HEK293 (cell line): ENCODE data around the gene CDC14A.

Experiments used
- CTCF ChIA-PET: fragments of 350-600 bp; formaldehyde crosslinking; extraction: SDS; loops from one replicate; lab custom pipeline; 2021; ENCODE audit warnings: antibody characterized with exemption; lab: Yijun Ruan, JAX
- POLR2A ChIA-PET: fragments of 300-600 bp; formaldehyde crosslinking; extraction: SDS; loops from one replicate; lab custom pipeline; 2020; ENCODE audit warnings: antibody characterized with exemption, inconsistent platforms; lab: Yijun Ruan, JAX
- H3K27ac ChIP-seq: fragments of 200-500 bp; sonication (Bioruptor generic); 2 replicates; pipeline ENCODE4 v1.5.1; 2014; ENCODE audit warnings: low read depth, low read length, control low read depth, inconsistent platforms; ENCODE audit errors: extremely low read depth
- H3K36me3 ChIP-seq, 2 experiments: fragments of 200-500 bp in 1 of 2; sonication (Bioruptor generic) in 1 of 2; 1 replicate in 1 of 2; 2 replicates in 1 of 2; pipeline ENCODE4 v1.5.1; 2014 to 2017; ENCODE audit warnings: inconsistent platforms in 2 of 2, low read length in 2 of 2; ENCODE audit not compliant: control insufficient read depth in 2 of 2, insufficient read depth in 1 of 2
- H3K4me1 ChIP-seq: fragments of 200-500 bp; sonication (Bioruptor generic); 2 replicates; pipeline ENCODE4 v1.5.1; 2014; ENCODE audit warnings: mild to moderate bottlenecking, low read length, inconsistent platforms; ENCODE audit not compliant: control insufficient read depth, insufficient read depth
- H3K4me3 ChIP-seq: 2 replicates; pipeline ENCODE4 v1.5.1; 2011; ENCODE audit warnings: low read depth, mild to moderate bottlenecking, control low read depth, low read length, moderate library complexity
- H3K9me3 ChIP-seq: fragments of 200-500 bp; sonication (Bioruptor generic); 2 replicates; pipeline ENCODE4 v1.5.1; 2014; ENCODE audit warnings: low read depth, low read length, inconsistent platforms; ENCODE audit not compliant: control insufficient read depth, insufficient read depth
- ELK4 ChIP-seq: IDR thresholded peaks from 2 replicates; pipeline ENCODE4 v1.6.1; 2011; ENCODE audit warnings: mild to moderate bottlenecking, low read depth, low read length, borderline replicate concordance
- REPIN1 ChIP-seq: fragments of 450-650 bp; formaldehyde crosslinking; IDR thresholded peaks from 2 replicates; pipeline ENCODE4 v1.5.1; 2017; ENCODE audit warnings: missing biosample characterization, missing genetic modification characterization, low read depth
- SETDB1 ChIP-seq: IDR thresholded peaks from one replicate; pipeline ENCODE4 v1.6.1; 2017; ENCODE audit warnings: mild to moderate bottlenecking, low read length, moderate library complexity, mixed read lengths; ENCODE audit not compliant: insufficient read length
- TRIM28 ChIP-seq: IDR thresholded peaks from 2 replicates; pipeline ENCODE4 v1.6.1; 2011; ENCODE audit warnings: low read length, control low read depth, borderline replicate concordance
- ZBTB11 ChIP-seq: fragments of 450-650 bp; formaldehyde crosslinking; conservative IDR thresholded peaks from 2 replicates; pipeline ENCODE4 v1.5.1; 2016; ENCODE audit warnings: low read depth, missing biosample characterization, missing genetic modification characterization
- ZNF132 ChIP-seq: fragments of 450-650 bp; formaldehyde crosslinking; IDR thresholded peaks from 2 replicates; pipeline ENCODE4 v1.5.1; 2017; ENCODE audit warnings: missing biosample characterization, missing genetic modification characterization, borderline replicate concordance
- ZNF133 ChIP-seq: fragments of 450-650 bp; formaldehyde crosslinking; IDR thresholded peaks from 2 replicates; pipeline ENCODE4 v1.5.1; 2016; ENCODE audit warnings: missing biosample characterization, missing genetic modification characterization
- ZNF19 ChIP-seq: fragments of 450-650 bp; formaldehyde crosslinking; IDR thresholded peaks from 2 replicates; pipeline ENCODE4; 2016; ENCODE audit warnings: missing biosample characterization, missing genetic modification characterization, low read depth
- ZNF2 ChIP-seq: fragments of 450-650 bp; formaldehyde crosslinking; IDR thresholded peaks from 2 replicates; pipeline ENCODE4 v1.5.1; 2016; ENCODE audit warnings: missing biosample characterization, missing genetic modification characterization
- ZNF211 ChIP-seq: fragments of 450-650 bp; formaldehyde crosslinking; IDR thresholded peaks from 2 replicates; pipeline ENCODE4 v1.5.1; 2016; ENCODE audit warnings: low read depth, missing biosample characterization, missing genetic modification characterization
- ZNF23 ChIP-seq: fragments of 450-650 bp; formaldehyde crosslinking; IDR thresholded peaks from 2 replicates; pipeline ENCODE4 v1.5.1; 2016; ENCODE audit warnings: missing biosample characterization, missing genetic modification characterization, borderline replicate concordance
- ZNF248 ChIP-seq: fragments of 450-650 bp; formaldehyde crosslinking; IDR thresholded peaks from 2 replicates; pipeline ENCODE4 v1.5.1; 2017; ENCODE audit warnings: missing biosample characterization, missing genetic modification characterization
- ZNF311 ChIP-seq: fragments of 450-650 bp; formaldehyde crosslinking; IDR thresholded peaks from 2 replicates; pipeline ENCODE4 v1.5.1; 2017; ENCODE audit warnings: missing biosample characterization, missing genetic modification characterization, borderline replicate concordance
- ZNF324 ChIP-seq: fragments of 450-650 bp; formaldehyde crosslinking; IDR thresholded peaks from 2 replicates; pipeline ENCODE4 v1.5.1; 2016; ENCODE audit warnings: missing biosample characterization, missing genetic modification characterization
- ZNF391 ChIP-seq: fragments of 450-650 bp; formaldehyde crosslinking; IDR thresholded peaks from 2 replicates; pipeline ENCODE4 v1.5.1; 2016; ENCODE audit warnings: low read depth, missing biosample characterization, missing genetic modification characterization, borderline replicate concordance
- ZNF394 ChIP-seq: fragments of 450-650 bp; formaldehyde crosslinking; IDR thresholded peaks from 2 replicates; pipeline ENCODE4 v1.5.1; 2016; ENCODE audit warnings: missing biosample characterization, missing genetic modification characterization, mild to moderate bottlenecking, moderate library complexity, borderline replicate concordance
- ZNF398 ChIP-seq: fragments of 450-650 bp; formaldehyde crosslinking; IDR thresholded peaks from 2 replicates; pipeline ENCODE4 v1.5.1; 2017; ENCODE audit warnings: missing biosample characterization, missing genetic modification characterization
- ZNF404 ChIP-seq: fragments of 450-650 bp; formaldehyde crosslinking; IDR thresholded peaks from 2 replicates; pipeline ENCODE4 v1.5.1; 2017; ENCODE audit warnings: missing biosample characterization, missing genetic modification characterization
- ZNF514 ChIP-seq: fragments of 450-650 bp; formaldehyde crosslinking; IDR thresholded peaks from 2 replicates; pipeline ENCODE4 v1.5.1; 2016; ENCODE audit warnings: missing biosample characterization, missing genetic modification characterization
- ZNF521 ChIP-seq: fragments of 450-650 bp; formaldehyde crosslinking; IDR thresholded peaks from 2 replicates; pipeline ENCODE4 v1.5.1; 2017; ENCODE audit warnings: missing biosample characterization, mild to moderate bottlenecking, missing genetic modification characterization
- ZNF544 ChIP-seq: fragments of 450-650 bp; formaldehyde crosslinking; IDR thresholded peaks from 2 replicates; pipeline ENCODE4 v1.5.0; 2017; ENCODE audit warnings: missing biosample characterization, missing genetic modification characterization
- ZNF571 ChIP-seq: fragments of 450-650 bp; formaldehyde crosslinking; IDR thresholded peaks from 2 replicates; pipeline ENCODE4 v1.5.0; 2017; ENCODE audit warnings: missing biosample characterization, missing genetic modification characterization
- ZNF600 ChIP-seq: fragments of 450-650 bp; formaldehyde crosslinking; IDR thresholded peaks from 2 replicates; pipeline ENCODE4 v1.5.1; 2016; ENCODE audit warnings: missing biosample characterization, missing genetic modification characterization
- ZNF610 ChIP-seq: fragments of 450-650 bp; formaldehyde crosslinking; IDR thresholded peaks from 2 replicates; pipeline ENCODE4 v1.5.1; 2016; ENCODE audit warnings: missing biosample characterization, missing genetic modification characterization, borderline replicate concordance
- ZNF654 ChIP-seq: fragments of 450-650 bp; formaldehyde crosslinking; IDR thresholded peaks from 2 replicates; pipeline ENCODE4 v1.5.1; 2016; ENCODE audit warnings: low read depth, missing biosample characterization, missing genetic modification characterization
- ZNF658 ChIP-seq: fragments of 450-650 bp; formaldehyde crosslinking; IDR thresholded peaks from 2 replicates; pipeline ENCODE4; 2016; ENCODE audit warnings: missing biosample characterization, missing genetic modification characterization
- ZNF692 ChIP-seq: fragments of 450-650 bp; formaldehyde crosslinking; IDR thresholded peaks from 2 replicates; pipeline ENCODE4 v1.5.1; 2016; ENCODE audit warnings: missing biosample characterization, missing genetic modification characterization
- ZNF701 ChIP-seq: fragments of 450-650 bp; formaldehyde crosslinking; IDR thresholded peaks from 2 replicates; pipeline ENCODE4 v1.5.1; 2016; ENCODE audit warnings: missing biosample characterization, missing genetic modification characterization
- ZSCAN16 ChIP-seq: fragments of 450-650 bp; formaldehyde crosslinking; IDR thresholded peaks from 2 replicates; pipeline ENCODE4 v1.5.1; 2016; ENCODE audit warnings: missing biosample characterization, missing genetic modification characterization
- ZSCAN23 ChIP-seq: fragments of 450-650 bp; formaldehyde crosslinking; IDR thresholded peaks from 2 replicates; pipeline ENCODE4 v1.5.1; 2016; ENCODE audit warnings: missing biosample characterization, missing genetic modification characterization

The CDC14A gene

GRCh38 chr1:100351095-100351887 is 1.0 kb upstream of the CDC14A start:
- Histone ChIP-seq H3K9me3 (no peaks in the 10 kb centered on the region), H3K4me1 (peaks cover 5% of the 10 kb centered on the region; the same call in 1 of the 2 replicates), H3K4me3 (peak overlapping the region; percentile 82), H3K27ac (peak overlapping the region; percentile 67), H3K36me3 (no peaks in the 10 kb centered on the region)
- ChIA-PET CTCF (interaction anchor here (0.6 to 1.0 kb wide), 4 partner anchors 25 to 681 kb away, joined by 3 to 4 read pairs (median 3); no protein-coding TSS in a partner anchor), POLR2A (interaction anchor here (0.6 to 3.3 kb wide), 4 partner anchors 16 to 229 kb away, joined by 3 to 18 read pairs (median 6); partner anchors contain the start of gene RTCA)
- TF ChIP-seq ZNF571 (tag by site-specific recombination), result no peak
- TF ChIP-seq ZNF701 (tag by site-specific recombination), result no peak
- no peak for TF ChIP-seq ZNF23 (tag by site-specific recombination)
- TF ChIP-seq ZNF514 (tag by site-specific recombination), result no peak
- TF ChIP-seq ZNF19 (tag by site-specific recombination), result no peak
- no peak for TF ChIP-seq ZNF132 (tag by site-specific recombination)
- no peak for TF ChIP-seq ZNF404
- 0 out of 2 replicates have a peak, but pooled peaks have one; percentile 11 for TF ChIP-seq ZNF610 (tag by site-specific recombination)
- no peak for TF ChIP-seq ZSCAN23 (tag by site-specific recombination)
- TF ChIP-seq REPIN1 (tag by site-specific recombination), result no peak
- 0 out of 2 replicates have a peak, but pooled peaks have one; percentile 30 for TF ChIP-seq ZNF2 (tag by site-specific recombination)
- TF ChIP-seq ZNF600, result no peak
- TF ChIP-seq ZSCAN16 (tag by site-specific recombination), result no peak; the same call in 1 of the 2 replicates
- TF ChIP-seq ZNF544 (tag by site-specific recombination), result no peak
- no peak for TF ChIP-seq ZNF133
- TF ChIP-seq ZNF324 (tag by site-specific recombination), result peak; percentile 78; the same call in 1 of the 2 replicates
- TF ChIP-seq ELK4, result no peak
- TF ChIP-seq ZBTB11, result 0 out of 2 replicates have a peak, but pooled peaks have one; percentile 12
- no peak for TF ChIP-seq ZNF311 (tag by site-specific recombination)
- no peak; the same call in 1 of the 2 replicates for TF ChIP-seq ZNF394 (tag by site-specific recombination)
- peak; percentile 91 for TF ChIP-seq TRIM28
- TF ChIP-seq ZNF211, result no peak
- TF ChIP-seq ZNF248 (tag by site-specific recombination), result no peak
- TF ChIP-seq ZNF658, result no peak
- TF ChIP-seq ZNF692 (tag by site-specific recombination), result 0 out of 2 replicates have a peak, but pooled peaks have one; percentile 12
- no peak for TF ChIP-seq SETDB1
- TF ChIP-seq ZNF398 (tag by site-specific recombination), result no peak
- TF ChIP-seq ZNF654, result no peak
- no peak for TF ChIP-seq ZNF521 (tag by site-specific recombination)
- no peak for TF ChIP-seq ZNF391 (tag by site-specific recombination)
